Activated CD8-positive, alpha-beta memory T cell treated with anti-CD3 and anti-CD28 coated beads, Interleukin-2, amount 50 U/mL, for 1 hour (primary cell): ENCODE data around the gene CA11.

ENCODE experiments used
- DNase-seq: peaks from one replicate; pipeline ENCODE4 v3.0.0-alpha.2; 2020; ENCODE audit errors: extremely low read depth

Gene CA11

DNA sequence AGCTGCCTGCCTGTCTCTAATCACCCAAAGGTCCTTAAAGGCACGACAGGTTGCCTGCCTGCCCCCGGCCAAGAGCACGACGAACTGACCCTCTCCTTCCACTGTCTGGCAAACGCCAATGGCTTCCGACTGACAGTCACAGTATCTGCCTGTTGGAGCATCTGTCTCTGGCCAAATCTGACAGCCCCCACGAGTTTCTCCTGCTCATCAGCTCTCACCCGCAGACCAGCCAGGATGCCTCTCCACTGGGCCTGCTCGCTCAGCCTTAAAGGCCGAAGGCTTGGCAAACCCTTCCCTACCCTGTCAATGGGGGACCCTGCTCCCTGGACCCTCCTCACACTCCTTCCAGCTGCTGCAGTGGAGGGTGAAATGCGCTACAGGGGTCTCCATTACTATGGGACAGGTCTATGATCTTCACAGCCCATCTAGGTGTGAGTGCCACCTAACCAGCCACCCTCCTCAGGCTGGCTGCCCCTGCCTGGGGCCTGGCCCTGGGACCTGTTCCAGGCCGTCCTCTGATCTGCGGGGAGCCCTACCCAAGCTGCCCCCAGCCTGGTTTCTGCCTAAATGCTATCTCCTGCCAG lies 32.0 kb downstream of the CA11 start:
- no peak for DNase-seq

DNA sequence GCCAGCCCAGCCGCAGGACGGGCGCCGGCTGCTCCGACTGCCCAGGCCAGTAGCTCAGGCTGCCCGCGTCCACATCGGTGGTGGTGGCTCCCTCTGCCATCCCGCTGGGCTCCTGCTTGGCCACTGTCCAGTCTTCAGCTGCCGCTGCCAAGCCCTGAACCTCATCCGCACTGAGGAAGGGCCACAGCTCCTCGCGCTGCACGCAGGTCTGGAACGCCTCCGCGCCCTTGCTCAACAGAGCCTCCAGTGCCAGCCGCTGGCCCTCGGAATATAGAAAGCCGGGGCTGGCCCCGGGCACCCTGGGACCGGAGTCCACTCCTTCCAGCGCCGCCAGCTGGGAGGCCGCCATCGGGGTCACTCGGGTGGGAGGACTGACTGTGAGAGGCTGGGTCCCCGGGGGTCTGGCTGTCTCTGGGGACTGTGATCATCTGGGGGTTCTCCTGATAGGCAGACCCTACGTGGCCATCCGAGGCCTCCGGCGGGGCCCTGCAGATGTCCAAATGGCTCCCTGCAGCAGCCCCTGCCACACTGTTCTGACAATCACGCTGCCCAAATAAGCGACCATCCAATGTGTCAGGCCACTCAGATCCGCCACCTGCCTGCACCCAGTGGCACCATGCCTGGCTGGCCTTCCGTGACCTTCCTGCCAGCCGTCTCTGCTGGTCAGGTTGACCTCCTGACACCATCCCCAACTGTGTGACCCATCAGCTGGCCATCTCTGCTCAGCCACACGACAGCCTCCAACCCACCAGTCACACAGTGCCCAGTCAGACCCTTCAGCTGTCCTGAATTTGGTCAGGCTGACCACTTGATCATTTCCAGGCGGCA lies 32.7 kb downstream of the CA11 start:
- no peak for DNase-seq

DNA sequence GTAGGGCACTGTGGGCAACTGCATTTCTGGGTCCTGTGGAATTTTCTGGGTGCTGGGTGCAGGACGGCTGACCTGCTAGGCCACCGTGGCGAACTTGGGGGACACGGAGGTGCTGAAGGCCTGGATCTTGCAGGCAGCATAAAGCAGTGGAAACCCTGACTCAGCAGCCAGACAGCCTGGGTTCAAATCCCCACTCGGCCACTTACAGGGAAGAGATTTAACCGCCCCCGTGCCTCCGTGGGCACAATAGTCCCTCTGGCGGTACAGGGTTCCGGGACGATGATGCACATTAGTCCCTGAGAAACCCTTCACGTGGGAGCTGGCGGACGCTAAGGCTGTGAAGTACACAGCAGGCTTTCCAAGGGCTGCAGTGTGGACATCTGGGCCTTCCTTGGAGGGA lies 34.1 kb downstream of the CA11 start:
- no peak for DNase-seq

DNA sequence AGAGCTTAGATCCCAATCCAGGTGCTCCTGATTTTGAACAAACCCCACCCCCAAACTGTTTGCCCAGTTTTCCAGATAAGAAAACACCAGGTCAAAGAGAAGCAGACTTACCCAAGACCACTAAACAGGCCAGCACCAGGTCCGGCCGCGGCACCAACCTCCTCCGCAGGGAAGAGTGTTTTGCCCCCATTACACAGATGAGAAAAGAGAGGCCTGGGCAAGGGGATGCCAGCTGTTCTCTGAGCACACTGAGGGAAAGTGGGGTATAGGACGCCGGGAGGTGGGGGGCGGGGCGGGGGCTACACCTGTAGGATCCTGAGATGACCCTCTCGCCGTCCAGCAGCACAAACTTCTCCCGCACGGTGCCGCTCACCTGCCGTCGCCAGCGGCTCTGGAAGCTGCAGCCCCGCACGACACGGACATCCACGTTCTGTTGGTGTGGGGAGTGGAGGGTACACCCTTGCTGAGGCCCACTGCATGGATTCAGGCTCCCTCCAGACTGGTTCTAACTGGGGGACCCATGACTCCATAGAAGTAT lies 36.3 kb downstream of the CA11 start:
- DNase-seq: no peak

DNA sequence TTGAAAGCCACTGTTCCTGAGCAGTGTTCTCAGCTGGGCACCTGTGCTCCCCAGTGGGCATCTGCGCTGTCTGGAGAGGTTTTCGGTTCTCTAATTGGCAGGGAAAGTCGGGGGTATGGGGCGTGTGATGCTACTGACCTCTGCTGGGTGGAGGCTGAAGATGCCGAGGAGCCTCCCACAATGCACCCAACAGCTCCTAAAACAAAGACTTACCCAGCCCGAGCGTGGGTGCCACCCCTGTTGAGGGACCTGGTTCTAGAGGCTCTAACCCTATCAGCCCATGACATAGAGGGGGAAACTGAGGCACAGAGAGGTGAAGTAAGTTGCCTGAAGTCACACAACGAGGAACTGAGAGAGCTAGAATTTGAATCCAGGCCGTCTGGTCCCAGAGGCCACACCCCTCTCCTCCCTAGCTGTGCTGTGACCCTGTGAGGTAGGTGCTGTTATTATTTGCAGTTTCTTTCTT lies 37.2 kb downstream of the CA11 start:
- DNase-seq: no peak

DNA sequence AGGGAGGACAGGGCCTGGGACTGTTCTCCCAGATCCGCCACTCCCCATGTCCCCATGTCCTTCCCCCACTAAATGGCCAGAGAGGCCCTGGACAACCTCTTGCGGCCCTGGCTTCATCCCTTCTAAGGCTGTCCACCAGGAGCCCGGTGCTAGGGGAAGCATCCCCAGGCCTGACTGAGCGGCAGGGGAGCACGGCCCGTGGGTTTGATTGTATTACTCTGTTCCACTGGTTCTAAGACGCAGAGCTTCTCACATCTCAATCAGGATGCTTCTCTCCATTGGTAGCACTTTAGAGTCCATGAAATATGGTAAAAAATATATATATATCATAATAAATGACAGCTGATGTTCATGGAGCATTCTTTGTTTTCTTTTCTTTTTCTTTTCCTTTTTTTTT lies 38.6 kb downstream of the CA11 start:
- no peak for DNase-seq

DNA sequence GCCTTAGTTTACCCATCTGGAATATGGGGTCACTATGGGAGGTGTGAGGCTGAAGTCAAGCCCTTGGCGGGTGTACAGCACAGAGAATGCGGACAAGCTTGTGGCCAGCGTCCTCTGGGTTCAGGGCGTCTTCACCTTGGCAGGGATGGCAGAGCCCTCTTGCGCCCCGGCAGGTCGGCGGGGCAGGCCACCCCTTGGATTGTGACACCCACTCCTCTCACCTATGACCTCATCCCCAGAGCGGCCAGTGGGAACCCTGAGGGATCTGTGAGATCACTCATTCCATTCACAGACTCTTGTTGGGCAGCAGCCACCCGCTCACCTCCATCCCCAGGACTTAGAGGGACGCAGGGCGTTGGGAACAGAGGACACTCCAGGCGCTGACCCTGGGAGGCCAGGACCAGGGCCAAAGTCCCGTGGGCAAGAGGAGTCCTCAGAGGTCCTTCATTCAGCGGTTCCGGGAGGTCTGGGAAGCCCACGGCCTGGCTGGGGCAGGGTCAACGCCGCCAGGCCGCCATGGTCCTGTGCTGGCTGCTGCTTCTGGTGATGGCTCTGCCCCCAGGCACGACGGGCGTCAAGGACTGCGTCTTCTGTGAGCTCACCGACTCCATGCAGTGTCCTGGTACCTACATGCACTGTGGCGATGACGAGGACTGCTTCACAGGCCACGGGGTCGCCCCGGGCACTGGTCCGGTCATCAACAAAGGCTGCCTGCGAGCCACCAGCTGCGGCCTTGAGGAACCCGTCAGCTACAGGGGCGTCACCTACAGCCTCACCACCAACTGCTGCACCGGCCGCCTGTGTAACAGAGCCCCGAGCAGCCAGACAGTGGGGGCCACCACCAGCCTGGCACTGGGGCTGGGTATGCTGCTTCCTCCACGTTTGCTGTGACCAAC lies 39.3 kb downstream of the CA11 start, which contains the start of gene SPACA4:
Gene SPACA4 (plus strand): TSS at position 280 of the 896 bp plus-strand sequence. CDS start 237 bp downstream, at position 517.
- DNase-seq: no peak

DNA sequence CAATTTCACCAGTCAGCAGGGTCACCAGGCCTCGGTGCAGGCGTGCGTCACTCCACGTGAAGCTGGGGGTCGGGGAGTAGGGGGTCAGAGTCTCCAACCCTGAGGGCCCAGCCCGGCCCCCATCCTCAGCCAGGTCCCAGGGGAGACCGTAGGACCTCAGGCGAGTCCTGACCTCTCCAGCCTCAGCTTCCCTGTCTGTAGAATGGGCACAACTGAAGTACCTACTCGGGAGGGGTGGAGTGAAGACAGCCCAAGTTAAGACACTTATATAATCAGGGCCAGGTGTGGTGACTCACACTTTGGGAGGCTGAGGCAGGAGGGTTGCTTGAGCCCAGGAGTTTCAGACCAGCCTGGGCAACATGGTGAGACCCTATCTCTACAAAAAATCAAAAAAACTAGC lies 42.1 kb downstream of the CA11 start:
- no peak for DNase-seq

DNA sequence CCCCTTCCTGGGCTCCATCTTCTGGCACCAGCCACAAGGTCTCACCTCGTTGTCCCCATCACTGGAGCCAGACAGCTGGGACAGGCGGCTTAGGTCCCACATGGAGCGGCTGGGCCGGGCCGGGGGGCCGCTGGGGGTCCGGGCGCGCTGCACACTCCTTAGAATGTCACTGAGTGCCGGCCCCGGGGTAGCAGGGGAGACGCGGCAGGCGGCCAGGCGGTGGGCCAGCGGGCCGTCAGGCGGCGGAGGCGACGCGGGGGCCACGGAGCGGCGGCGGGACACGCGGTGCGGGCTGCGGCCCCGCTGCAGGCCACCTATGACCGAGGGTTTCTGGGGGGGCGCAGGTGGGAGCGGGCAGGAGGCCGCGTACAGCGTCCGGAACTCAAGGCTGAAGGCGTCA lies 42.5 kb downstream of the CA11 start:
- no peak for DNase-seq

DNA sequence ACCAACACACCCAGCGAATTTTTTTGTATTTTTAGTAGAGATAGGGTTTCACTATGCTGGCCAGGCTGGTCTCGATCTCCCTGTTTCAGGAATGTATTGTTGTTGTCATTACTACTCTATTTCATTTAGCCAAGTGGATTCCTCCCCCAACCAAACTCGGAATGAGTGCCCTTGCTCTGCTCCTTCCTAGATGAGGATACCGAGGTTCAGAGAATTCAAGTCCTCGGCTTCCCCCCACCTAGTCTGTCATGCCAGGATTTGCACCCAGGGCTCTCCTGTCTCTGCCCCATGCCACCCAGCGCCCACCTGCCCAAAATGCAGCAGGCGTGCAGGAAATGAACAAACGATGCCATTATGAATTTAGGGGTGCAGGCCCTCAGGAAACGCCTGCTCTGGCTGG lies 43.0 kb downstream of the CA11 start:
- DNase-seq: no peak

DNA sequence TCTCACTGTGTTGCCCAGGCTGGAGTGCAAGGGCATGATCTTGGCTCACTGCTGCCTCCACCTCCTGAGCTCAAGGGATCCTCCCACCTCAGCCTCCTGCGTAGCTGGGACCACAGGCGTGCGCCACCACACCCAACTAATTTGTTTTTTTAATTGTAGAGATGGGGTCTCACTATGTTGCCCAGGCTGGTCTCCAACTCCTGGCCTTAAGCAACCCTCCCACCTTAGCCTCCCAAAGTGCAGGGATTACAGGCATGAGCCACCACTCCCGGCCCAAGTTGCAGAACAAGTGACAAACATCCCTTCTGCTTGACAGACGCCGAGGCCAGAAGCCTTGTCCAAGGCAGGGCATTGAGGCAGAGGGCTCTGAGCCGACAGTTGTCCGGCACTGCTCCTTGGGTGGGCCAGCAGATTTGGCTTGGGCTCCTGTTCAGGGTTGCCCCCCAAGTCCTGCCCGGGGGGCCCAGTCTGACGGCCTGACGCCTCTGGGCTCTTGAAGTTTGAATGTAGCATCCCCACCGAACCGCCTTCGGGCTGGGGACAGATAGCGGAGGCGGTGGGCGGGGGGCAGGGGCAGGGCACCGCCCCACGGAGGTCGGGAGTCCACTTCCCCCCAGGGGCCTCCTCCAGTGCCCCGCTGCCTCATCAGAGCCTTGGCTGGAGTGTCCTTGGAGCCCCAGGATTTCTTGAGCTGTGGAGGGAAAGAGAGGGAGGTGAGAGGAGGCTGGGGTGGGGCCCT lies 45.1 kb downstream of the CA11 start:
- no peak for DNase-seq

DNA sequence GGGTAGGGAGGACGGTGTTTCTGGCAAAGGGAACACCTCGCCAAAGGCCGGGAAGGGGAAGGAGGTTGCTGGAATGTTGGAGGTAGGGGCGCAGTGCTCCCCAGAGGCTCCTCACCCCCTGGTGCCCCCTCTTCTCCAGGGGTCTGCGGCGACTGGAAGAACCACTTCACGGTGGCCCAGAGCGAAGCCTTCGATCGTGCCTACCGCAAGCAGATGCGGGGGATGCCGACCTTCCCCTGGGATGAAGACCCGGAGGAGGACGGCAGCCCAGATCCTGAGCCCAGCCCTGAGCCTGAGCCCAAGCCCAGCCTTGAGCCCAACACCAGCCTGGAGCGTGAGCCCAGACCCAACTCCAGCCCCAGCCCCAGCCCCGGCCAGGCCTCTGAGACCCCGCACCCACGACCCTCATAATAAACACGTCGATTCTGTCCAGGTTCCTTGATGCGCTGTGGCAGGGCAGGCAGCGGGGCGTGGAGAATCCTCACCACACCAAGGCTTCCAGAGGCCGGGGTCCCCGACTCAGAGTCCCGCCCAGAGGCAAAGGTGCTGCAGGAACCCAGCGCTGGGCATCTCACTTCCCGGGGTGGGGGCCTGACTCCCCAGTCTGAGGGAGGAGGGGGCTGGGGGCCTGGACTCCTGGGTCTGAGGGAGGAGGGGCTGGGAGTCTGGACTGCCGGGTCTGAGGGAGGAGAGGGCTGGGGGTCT lies 46.8 kb downstream of the CA11 start:
- DNase-seq: no peak

DNA sequence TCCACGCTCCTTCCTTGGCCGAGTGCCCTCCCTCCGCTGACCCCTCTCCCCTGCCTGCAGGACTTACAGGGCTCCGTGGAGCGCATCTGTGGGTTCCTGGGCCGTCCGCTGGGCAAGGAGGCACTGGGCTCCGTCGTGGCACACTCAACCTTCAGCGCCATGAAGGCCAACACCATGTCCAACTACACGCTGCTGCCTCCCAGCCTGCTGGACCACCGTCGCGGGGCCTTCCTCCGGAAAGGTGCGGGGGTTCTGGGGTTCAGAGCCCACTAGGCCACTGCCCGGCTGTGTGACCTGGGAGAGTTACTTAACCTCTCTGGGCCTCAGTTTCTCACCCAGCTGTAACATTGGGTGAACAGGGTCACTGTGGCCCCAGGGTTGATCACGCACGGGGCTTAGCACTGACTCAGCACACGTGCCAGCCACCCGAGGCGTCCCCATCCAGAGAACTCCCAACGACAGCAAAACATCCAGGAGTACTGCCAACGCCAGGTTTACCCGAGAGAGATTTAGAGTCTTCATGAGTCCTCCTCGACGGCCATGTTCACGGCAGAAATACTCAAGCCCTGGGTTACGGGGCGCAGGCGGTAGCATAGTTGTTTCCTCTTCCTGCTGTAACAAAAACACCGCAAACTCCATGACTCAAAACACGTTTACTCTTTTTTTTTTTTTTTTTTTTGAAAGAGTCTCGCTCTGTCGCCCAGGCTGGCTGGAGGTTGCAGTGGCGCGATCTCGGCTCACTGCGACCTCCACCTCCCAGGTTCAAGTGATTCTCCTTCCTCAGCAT lies 49.1 kb downstream of the CA11 start:
- no peak for DNase-seq

DNA sequence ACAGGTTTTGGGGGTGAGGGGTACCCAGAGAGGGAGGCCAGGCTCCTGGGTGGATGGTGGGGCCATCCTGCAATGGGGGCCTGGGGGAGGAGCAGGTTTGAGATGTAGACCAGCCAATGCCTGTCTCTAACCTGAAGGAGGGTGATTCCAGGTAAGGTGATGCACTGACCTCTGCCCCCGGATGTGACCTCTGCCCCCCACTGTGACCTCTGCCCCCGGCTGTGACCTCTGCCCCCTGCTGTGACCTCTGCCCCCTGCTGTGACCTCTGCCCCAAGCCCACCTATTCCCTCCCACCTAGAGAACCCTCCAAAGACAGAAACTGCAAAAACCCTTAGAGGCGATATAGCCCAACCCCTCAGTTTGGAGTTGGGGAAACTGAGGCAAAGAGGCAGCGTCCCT lies 49.8 kb downstream of the CA11 start:
- no peak for DNase-seq

DNA sequence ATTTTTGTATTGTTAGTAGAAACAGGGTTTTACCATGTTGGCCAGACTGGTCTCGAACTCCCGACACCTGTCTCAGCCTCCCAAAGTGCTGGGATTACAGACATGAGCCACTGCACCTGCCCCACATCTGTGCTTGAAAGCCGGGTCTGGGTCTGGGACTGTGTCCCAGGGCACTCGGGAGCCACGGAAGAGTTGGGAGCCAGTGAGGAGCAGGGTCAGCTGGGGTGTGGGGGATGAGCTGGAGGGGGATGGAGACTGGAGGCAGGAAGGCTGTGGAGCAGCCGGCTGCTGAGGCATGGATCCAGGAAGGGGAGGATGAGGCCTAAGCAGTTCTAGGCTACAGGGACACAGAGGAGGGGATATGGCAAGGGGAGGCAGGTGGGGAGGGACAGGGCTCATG lies 50.2 kb downstream of the CA11 start:
- DNase-seq: no peak

DNA sequence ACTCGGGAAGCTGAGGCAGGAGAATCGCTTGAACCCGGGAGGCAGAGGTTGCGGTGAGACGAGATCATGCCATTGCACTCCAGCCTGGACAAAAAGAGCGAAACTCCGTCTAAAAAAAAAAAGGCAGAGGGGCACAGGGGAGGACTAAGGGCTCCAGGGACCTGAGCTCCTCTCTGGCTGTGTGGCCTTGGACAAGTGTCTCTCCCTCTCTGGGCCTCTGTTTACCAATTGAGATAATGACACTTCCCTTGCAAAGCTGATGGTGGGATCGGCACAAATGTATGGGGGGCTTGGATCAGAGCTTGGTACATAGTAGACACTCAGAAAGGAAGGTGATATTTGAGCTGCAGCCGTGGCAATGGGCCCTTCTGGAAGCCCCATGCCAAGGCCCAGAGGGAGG lies 50.8 kb downstream of the CA11 start:
- DNase-seq: no peak

DNA sequence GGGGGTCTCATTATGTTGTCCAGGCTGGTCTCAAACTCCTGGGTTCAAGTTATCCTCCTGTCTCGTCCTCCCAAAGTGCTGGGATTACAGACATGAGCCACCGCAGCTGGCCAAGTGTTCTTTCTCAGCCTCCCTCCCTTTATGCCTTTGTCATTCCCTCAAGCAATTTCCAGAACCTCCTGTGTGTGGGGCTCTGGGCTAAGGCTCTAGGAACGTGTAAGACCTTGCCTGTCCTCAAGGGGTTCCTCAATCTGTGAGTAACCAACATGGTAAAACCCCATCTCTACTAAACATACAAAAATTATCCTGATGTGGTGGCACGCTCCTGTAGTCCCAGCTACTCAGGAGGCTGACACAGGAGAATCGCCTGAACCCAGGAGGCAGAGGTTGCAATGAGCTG lies 55.0 kb downstream of the CA11 start:
- no peak for DNase-seq

DNA sequence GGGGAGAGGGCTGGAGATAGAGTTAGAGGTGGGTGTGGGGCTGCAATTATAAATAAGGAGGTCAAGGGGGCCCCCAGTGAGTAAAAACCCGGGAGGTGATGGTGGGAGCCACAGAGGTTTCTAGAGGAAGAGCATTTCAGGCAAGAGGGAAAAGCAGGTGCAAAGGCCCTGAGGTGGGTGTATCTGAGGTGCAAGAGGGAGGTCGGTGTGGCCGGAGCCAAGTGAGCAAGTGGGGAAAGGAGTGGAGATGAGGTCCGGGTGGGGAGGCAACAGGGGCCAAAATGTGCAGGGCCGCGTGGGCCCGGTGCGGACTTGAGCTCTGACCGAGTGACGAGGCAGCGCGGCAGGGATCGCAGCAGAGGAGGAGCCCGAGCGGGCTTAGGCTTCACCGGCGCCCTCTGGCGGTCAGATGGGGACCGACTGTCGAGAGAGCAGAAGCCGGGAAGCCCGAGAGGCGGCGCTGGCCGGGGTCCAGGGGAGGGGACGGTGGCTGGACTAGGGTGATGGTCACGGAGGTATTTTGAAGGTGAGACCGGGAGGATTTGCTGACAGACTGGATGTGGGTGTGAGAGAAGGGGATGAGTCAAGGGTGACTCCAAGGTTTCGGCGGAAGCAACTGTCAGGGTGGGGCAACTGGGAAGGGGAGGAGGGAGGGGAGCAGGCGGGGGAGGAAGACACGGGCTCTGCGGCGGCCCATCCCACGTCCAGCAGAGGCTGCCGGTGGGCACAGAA lies 57.2 kb downstream of the CA11 start:
- DNase-seq: peak; percentile 63
